ENCODE measurements around the gene GPR63.
A peak's percentile ranks its signal among the peaks of the same experiment; 100 is the strongest.
"Not testable (repeated sequence)": the region's sequence is repeated elsewhere in the genome, so short reads cannot be mapped to it uniquely, and the experiment has no call there.

GPR63 gene

GRCh38 chr6:96837081-96837971, at the start of gene GPR63:
Gene GPR63 (minus strand): TSS chr6:96837477. CDS start chr6:96799731, 37,746 bp downstream.
- peak; percentile 90 for DNase-seq

- DNase-seq = no peak
Measured at GRCh38 chr6:96886519-96886918, 49.2 kb upstream of the GPR63 start.

GRCh38 chr6:96885187-96885631, 47.9 kb upstream of the GPR63 start:
- not testable (repeated sequence) for DNase-seq

- peak; percentile 87 for DNase-seq
Measured at GRCh38 chr6:96878143-96878542, 40.9 kb upstream of the GPR63 start.

GRCh38 chr6:96876886-96877545, 39.7 kb upstream of the GPR63 start:
- no peak for DNase-seq

GRCh38 chr6:96872976-96873375, 35.7 kb upstream of the GPR63 start:
- no peak for DNase-seq

- no peak for DNase-seq
Measured at GRCh38 chr6:96865055-96865405, 27.8 kb upstream of the GPR63 start.

GRCh38 chr6:96864216-96865054, 27.2 kb upstream of the GPR63 start:
- no peak for DNase-seq

GRCh38 chr6:96862560-96862959, 25.3 kb upstream of the GPR63 start:
- no peak for DNase-seq

GRCh38 chr6:96861588-96861987, 24.3 kb upstream of the GPR63 start:
- no peak for DNase-seq

- DNase-seq = no peak
Measured at GRCh38 chr6:96856856-96857255, 19.6 kb upstream of the GPR63 start.

GRCh38 chr6:96853083-96853482, 15.8 kb upstream of the GPR63 start:
- DNase-seq = peak; percentile 91

GRCh38 chr6:96852605-96853004, 15.3 kb upstream of the GPR63 start:
- no peak for DNase-seq

- DNase-seq = no peak
Measured at GRCh38 chr6:96851858-96852257, 14.6 kb upstream of the GPR63 start.

GRCh38 chr6:96849615-96850014, 12.3 kb upstream of the GPR63 start:
- no peak for DNase-seq

- DNase-seq = no peak
Measured at GRCh38 chr6:96844530-96844929, 7.3 kb upstream of the GPR63 start.

- DNase-seq = peak; percentile 17
Measured at GRCh38 chr6:96841345-96841744, 4.1 kb upstream of the GPR63 start.

GRCh38 chr6:96836631-96837080, 621 bp downstream of the GPR63 start:
- no peak for DNase-seq

GRCh38 chr6:96834070-96834469, 3.2 kb downstream of the GPR63 start:
- DNase-seq = no peak

GRCh38 chr6:96832780-96833179, 4.5 kb downstream of the GPR63 start:
- no peak for DNase-seq

GRCh38 chr6:96826865-96827264, 10.4 kb downstream of the GPR63 start:
- no peak for DNase-seq

- DNase-seq = peak; percentile 52
Measured at GRCh38 chr6:96823743-96824142, 13.5 kb downstream of the GPR63 start.

- DNase-seq = no peak
Measured at GRCh38 chr6:96821034-96821433, 16.2 kb downstream of the GPR63 start.

Data from HCEC 1CT (cell line).